GM10847 (cell line): ENCODE data around the gene ZNF775.

Experiments used
- POLR2A ChIP-seq: IDR thresholded peaks from 2 replicates; pipeline ENCODE4 v1.6.1; 2011; ENCODE audit not compliant: insufficient read length; ENCODE audit errors: extremely low read depth

Gene ZNF775

DNA sequence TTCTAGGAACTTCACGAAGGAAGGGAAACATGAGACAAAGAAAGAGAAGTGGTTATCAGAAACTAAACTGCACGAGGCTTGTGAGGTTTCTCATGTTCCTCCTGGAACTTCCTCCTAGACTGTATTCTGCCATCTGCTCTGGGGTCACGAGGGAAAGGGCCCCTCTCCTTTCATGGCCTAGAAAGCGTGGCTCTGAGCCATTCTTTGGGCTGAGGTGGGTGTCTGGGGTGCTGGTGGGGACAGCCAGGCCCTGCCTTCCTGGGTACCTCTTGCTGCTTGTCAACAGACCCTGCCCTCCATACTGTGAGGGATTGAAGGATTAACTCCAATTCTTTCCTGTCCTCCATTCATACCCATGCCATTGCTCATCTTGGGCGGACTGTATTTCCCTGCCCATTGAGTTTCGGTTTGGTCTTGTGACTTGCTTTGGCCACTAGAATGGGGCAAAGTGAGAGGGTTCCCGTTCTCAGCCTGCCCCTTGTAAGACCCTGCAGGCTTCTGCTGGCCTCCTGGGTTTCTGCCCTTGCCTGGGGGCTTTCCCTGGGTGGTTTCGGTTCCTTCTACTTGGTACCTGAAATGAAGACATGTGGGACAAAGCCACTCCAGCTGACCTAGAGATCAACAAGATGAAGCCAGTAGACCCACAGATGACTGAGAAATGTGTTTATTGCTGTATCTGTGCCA is 56.4 kb downstream of the ZNF775 start:
- no peak for TF ChIP-seq POLR2A

- no peak for TF ChIP-seq POLR2A
Observed at GRCh38 chr7:150439967-150440366, 60.8 kb downstream of the ZNF775 start.

GRCh38 chr7:150441524-150441923 is 62.4 kb downstream of the ZNF775 start:
- TF ChIP-seq POLR2A = no peak

GRCh38 chr7:150442811-150443210 is 63.7 kb downstream of the ZNF775 start:
- no peak for TF ChIP-seq POLR2A

DNA sequence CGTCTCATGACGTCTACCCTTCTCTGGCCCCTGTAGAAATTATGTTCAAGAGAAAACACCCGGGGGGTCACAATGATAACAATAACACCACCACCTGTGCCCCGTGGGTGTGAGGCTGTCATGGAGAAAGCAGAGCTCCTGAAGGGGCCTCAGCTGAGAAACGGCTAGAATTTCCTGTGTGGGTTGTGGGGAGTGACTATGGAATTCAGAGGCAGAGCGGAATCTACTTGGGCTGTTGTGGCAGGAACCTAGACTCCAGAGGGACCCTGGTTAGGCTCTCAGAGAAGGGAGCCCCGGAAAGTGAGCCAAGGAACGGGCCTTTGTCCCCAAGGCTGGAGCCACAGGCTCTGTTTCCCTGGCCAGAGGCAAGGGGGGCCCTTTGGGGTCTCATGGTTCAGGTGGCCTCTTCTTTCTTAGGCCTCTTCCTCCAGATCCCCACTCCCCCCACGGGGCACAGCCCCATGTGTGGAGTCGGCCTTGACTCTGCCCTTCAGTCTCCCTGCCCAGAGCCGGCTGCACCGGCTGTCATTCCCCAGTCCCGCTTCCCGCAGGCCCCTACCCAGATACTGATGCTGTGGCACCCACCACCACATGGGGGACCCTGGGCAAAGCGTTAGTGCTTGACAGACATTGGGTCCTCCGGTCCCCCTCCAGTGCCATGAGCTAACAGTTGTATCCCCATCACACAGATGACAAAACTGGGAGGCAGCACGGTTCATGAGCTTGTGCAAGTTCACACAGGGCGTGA is 64.8 kb downstream of the ZNF775 start:
- TF ChIP-seq POLR2A = no peak

DNA sequence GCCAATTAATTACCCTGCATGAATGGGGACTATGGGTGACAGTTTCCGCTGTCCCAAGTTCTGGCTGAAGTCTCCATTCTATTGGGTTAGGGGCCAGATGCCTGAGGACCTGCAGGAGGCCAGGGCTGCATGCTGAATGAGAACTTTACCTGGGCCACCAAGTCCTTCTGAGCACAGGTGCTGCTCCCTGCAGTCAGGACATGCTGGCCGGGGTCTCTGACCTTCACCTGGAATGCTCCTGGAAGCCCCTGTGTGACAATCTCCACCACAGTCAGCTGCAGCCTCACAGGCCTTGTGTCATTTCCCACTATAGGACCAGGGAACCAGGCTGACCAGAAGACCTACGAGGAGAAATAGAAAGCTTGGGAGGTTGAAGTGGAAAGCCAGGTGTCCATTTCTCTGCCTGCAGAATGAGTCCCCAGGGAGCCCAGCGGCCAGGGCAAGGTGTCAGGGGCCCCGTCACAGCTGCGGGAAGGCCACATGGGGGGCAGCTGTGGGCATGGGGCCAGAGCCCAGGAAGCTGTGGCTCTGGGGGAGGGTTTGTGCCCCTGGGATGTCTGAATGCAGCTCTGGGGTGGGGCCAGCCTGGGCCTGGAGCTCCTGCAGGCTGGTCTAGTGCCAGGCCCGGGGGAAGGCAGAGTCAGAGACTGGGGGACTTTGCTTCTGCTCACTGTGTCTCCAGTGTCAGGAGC is 65.7 kb downstream of the ZNF775 start:
- no peak for TF ChIP-seq POLR2A

- TF ChIP-seq POLR2A = no peak
Observed at GRCh38 chr7:150446288-150446938, 67.3 kb downstream of the ZNF775 start.
